HS-27A (cell line): ENCODE data around the gene ZNF77.
A peak's percentile ranks its signal among the peaks of the same experiment; 100 is the strongest.
"Not testable (repeated sequence)": the region's sequence is repeated elsewhere in the genome, so short reads cannot be mapped to it uniquely, and the experiment has no call there.

ENCODE experiments used
- DNase-seq: peaks from one replicate; pipeline ENCODE4 v3.0.0-alpha.2; 2012; ENCODE audit warnings: low read depth, missing footprints

ZNF77 gene

GRCh38 chr19:2944775-2945574 is at the start of gene ZNF77:
TSS of gene ZNF77 (minus strand) at chr19:2944971. CDS start at chr19:2944840, 131 bp downstream.
- peak; percentile 92 for DNase-seq

GRCh38 chr19:2993579-2993978 is 48.8 kb upstream of the ZNF77 start:
- DNase-seq: no peak

- no peak for DNase-seq
Observed at GRCh38 chr19:2992958-2993357, 48.2 kb upstream of the ZNF77 start.

- DNase-seq: not testable (repeated sequence)
Observed at GRCh38 chr19:2992333-2992732, 47.6 kb upstream of the ZNF77 start.

GRCh38 chr19:2989236-2989946 is 44.6 kb upstream of the ZNF77 start:
- no peak for DNase-seq

GRCh38 chr19:2988568-2988967 is 43.8 kb upstream of the ZNF77 start:
- no peak for DNase-seq

GRCh38 chr19:2987797-2988196 is 43.0 kb upstream of the ZNF77 start:
- DNase-seq: no peak

GRCh38 chr19:2986951-2987524 is 42.3 kb upstream of the ZNF77 start:
- no peak for DNase-seq

GRCh38 chr19:2984215-2984528 is 39.4 kb upstream of the ZNF77 start:
- no peak for DNase-seq

- DNase-seq: no peak
Observed at GRCh38 chr19:2983351-2984214, 38.8 kb upstream of the ZNF77 start.

GRCh38 chr19:2982983-2983350 is 38.2 kb upstream of the ZNF77 start:
- peak; percentile 4 for DNase-seq

GRCh38 chr19:2982561-2982960 is 37.8 kb upstream of the ZNF77 start:
- no peak for DNase-seq

- DNase-seq: no peak
Observed at GRCh38 chr19:2981898-2982297, 37.1 kb upstream of the ZNF77 start.

- DNase-seq: no peak
Observed at GRCh38 chr19:2978772-2979171, 34.0 kb upstream of the ZNF77 start.

- no peak for DNase-seq
Observed at GRCh38 chr19:2978166-2978767, 33.5 kb upstream of the ZNF77 start.

GRCh38 chr19:2977746-2978138 is 33.0 kb upstream of the ZNF77 start:
- DNase-seq: no peak

GRCh38 chr19:2977001-2977745 is 32.4 kb upstream of the ZNF77 start, which contains the start of gene TLE6:
TSS of gene TLE6 (plus strand) at chr19:2977564. CDS start at chr19:2978234, 670 bp downstream.
- peak; percentile 75 for DNase-seq

- DNase-seq: no peak
Observed at GRCh38 chr19:2976609-2977000, 31.8 kb upstream of the ZNF77 start.

- no peak for DNase-seq
Observed at GRCh38 chr19:2974342-2975041, 29.7 kb upstream of the ZNF77 start.

- DNase-seq: no peak
Observed at GRCh38 chr19:2973229-2973628, 28.5 kb upstream of the ZNF77 start.
